Erythroblast (primary cell): ENCODE results near the gene GCK.
"Not testable (repeated sequence)": the region's sequence is repeated elsewhere in the genome, so short reads cannot be mapped to it uniquely, and the experiment has no call there.

ENCODE experiments used
- DNase-seq, 2 experiments: peaks; one replicate each; lab custom pipeline; 2025; lab: John Stamatoyannopoulos, UW
- GATA1 ChIP-seq: IDR thresholded peaks from 2 replicates; pipeline ENCODE4 v1.6.1; 2011; ENCODE audit warnings: low read depth, mild to moderate bottlenecking, control low read depth, low read length, moderate library complexity
- POLR2A ChIP-seq: IDR thresholded peaks from 2 replicates; pipeline ENCODE4 v1.6.1; 2011; ENCODE audit warnings: mild to moderate bottlenecking, low read length

Gene GCK

GRCh38 chr7:44188480-44189225 is 586 bp downstream of the GCK start:
- no peak for DNase-seq
- no peak for TF ChIP-seq GATA1
- no peak for TF ChIP-seq POLR2A

- DNase-seq, result no peak
- TF ChIP-seq POLR2A (no peak), GATA1 (no peak)
Measured at GRCh38 chr7:44187636-44188416, 1.4 kb downstream of the GCK start.

- no peak for TF ChIP-seq POLR2A
- TF ChIP-seq GATA1, result no peak
Measured at GRCh38 chr7:44186736-44187135, 2.5 kb downstream of the GCK start.

GRCh38 chr7:44185729-44186128 is 3.5 kb downstream of the GCK start:
- no peak for DNase-seq
- TF ChIP-seq POLR2A, result no peak
- no peak for TF ChIP-seq GATA1

More at GRCh38 chr7:44186736-44187135, 2.5 kb downstream of the GCK start:
- no peak for DNase-seq

GRCh38 chr7:44184873-44185446 is 4.3 kb downstream of the GCK start:
- TF ChIP-seq POLR2A (no peak), GATA1 (no peak)
- no peak for DNase-seq

- TF ChIP-seq POLR2A (no peak), GATA1 (no peak)
Measured at GRCh38 chr7:44184206-44184872, 4.9 kb downstream of the GCK start.

GRCh38 chr7:44183386-44183785 is 5.9 kb downstream of the GCK start:
- TF ChIP-seq POLR2A (no peak), GATA1 (no peak)
- DNase-seq, result no peak

More at GRCh38 chr7:44184206-44184872, 4.9 kb downstream of the GCK start:
- no peak for DNase-seq

GRCh38 chr7:44182827-44183226 is 6.4 kb downstream of the GCK start:
- DNase-seq, result no peak
- TF ChIP-seq POLR2A (no peak), GATA1 (no peak)

- DNase-seq, result no peak
- TF ChIP-seq POLR2A (no peak), GATA1 (no peak)
Measured at GRCh38 chr7:44180631-44181030, 8.6 kb downstream of the GCK start.

- no peak for DNase-seq
- TF ChIP-seq POLR2A (no peak), GATA1 (no peak)
Measured at GRCh38 chr7:44177570-44178131, 11.6 kb downstream of the GCK start.

GRCh38 chr7:44176486-44176885 is 12.8 kb downstream of the GCK start:
- no peak for TF ChIP-seq GATA1
- TF ChIP-seq POLR2A, result no peak
- no peak for DNase-seq

- TF ChIP-seq GATA1, result no peak
- DNase-seq, result no peak
Measured at GRCh38 chr7:44175730-44176129, 13.5 kb downstream of the GCK start.

- not testable (repeated sequence) for DNase-seq
Measured at GRCh38 chr7:44174694-44174948, 14.6 kb downstream of the GCK start.
